Mesothelial cell of epicardium (in vitro differentiated cells): ENCODE measurements around the gene RAB20. TPM values are rescaled to one million over a fixed set of nuclear protein-coding genes. Genes with fewer than 3 reads are reported as not detected.

Source experiments
- DNase-seq, 2 experiments: peaks; one replicate each; pipeline ENCODE4 v3.0.0; 2021; ENCODE audit warnings: low spot score in 2 of 2; ENCODE audit not compliant: unreplicated experiment in 2 of 2
- H3K27ac Mint-ChIP-seq: 2 replicates; pipeline ENCODE4 v1.8.0; 2021; ENCODE audit warnings: mixed read lengths
- H3K27me3 Mint-ChIP-seq: 2 replicates; pipeline ENCODE4 v1.8.0; 2021; ENCODE audit warnings: low read depth, mixed read lengths
- H3K36me3 Mint-ChIP-seq: 2 replicates; pipeline ENCODE4 v1.8.0; 2021; ENCODE audit warnings: mixed read lengths
- H3K4me1 Mint-ChIP-seq: 2 replicates; pipeline ENCODE4 v1.8.0; 2021; ENCODE audit warnings: mixed read lengths
- H3K4me3 Mint-ChIP-seq: 2 replicates; pipeline ENCODE4 v1.8.0; 2021; ENCODE audit warnings: mild to moderate bottlenecking, moderate library complexity, mixed read lengths
- H3K9me3 Mint-ChIP-seq: 2 replicates; pipeline ENCODE4 v1.8.0; 2021; ENCODE audit warnings: mixed read lengths
- total RNA-seq: library from RNA; stranded (reverse); gene quantifications from 3 replicates; pipeline ENCODE4 v1.2.1, GENCODE V29; 2021
- TF ChIP-seq, protein P1 (sequence below): fragments of 200-600 bp; sonication (generic); IDR thresholded peaks from one replicate; pipeline ENCODE4 v1.5.0; 2021; ENCODE audit warnings: antibody characterized with exemption; ENCODE audit not compliant: unreplicated experiment

The RAB20 gene
- total RNA-seq, 1 donor from 2014 or later = 8.9 TPM

DNA sequence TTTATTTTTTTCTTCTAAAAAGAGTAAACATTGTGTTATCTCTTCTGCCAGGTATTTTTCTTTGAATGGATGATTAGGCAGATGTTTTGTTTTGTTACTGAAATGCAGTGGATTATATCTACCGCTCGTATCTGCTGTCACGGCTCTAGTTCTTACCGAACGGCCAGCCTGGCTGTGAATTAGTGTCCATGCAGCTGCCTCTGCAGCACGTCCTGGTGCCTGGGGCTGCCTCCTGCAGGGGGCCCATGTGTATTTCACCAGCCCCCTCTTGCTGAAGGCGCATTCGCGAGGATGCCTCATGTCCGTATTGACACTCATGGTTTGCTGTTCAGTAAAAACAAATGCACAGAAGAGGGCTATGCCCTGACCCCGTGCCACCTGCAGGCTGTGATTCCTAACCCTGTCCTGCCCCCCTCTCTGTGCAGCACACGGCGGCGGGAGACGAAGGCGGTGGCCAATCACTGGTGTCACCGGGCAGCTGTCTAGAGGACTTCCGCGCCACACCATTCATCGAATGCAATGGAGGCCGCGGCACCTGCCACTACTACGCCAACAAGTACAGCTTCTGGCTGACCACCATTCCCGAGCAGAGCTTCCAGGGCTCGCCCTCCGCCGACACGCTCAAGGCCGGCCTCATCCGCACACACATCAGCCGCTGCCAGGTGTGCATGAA, 49.9 kb downstream of the RAB20 start:
- Mint-ChIP-seq H3K27ac (no peak overlapping the region), H3K4me1 (peaks cover 3% of the 10 kb centered on the region), H3K27me3 (no peaks in the 10 kb centered on the region), H3K9me3 (no peaks in the 10 kb centered on the region), H3K36me3 (peaks cover 47% of the 10 kb centered on the region), H3K4me3 (no peak overlapping the region)
- no peak for DNase-seq
- TF ChIP-seq, protein P1, sequence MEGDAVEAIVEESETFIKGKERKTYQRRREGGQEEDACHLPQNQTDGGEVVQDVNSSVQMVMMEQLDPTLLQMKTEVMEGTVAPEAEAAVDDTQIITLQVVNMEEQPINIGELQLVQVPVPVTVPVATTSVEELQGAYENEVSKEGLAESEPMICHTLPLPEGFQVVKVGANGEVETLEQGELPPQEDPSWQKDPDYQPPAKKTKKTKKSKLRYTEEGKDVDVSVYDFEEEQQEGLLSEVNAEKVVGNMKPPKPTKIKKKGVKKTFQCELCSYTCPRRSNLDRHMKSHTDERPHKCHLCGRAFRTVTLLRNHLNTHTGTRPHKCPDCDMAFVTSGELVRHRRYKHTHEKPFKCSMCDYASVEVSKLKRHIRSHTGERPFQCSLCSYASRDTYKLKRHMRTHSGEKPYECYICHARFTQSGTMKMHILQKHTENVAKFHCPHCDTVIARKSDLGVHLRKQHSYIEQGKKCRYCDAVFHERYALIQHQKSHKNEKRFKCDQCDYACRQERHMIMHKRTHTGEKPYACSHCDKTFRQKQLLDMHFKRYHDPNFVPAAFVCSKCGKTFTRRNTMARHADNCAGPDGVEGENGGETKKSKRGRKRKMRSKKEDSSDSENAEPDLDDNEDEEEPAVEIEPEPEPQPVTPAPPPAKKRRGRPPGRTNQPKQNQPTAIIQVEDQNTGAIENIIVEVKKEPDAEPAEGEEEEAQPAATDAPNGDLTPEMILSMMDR = no peak

- Mint-ChIP-seq H3K9me3 (no peaks in the 10 kb centered on the region), H3K27ac (peak overlapping the region; percentile 61), H3K4me3 (no peak overlapping the region), H3K27me3 (no peaks in the 10 kb centered on the region), H3K4me1 (peaks cover 3% of the 10 kb centered on the region), H3K36me3 (peaks cover 60% of the 10 kb centered on the region)
- TF ChIP-seq, protein P1 = no peak
- no peak for DNase-seq
Observed at GRCh38 chr13:110509971-110510786, 51.3 kb downstream of the RAB20 start.

- H3K27ac Mint-ChIP-seq = peak overlapping the region; percentile 59
- H3K4me3 Mint-ChIP-seq = no peak overlapping the region
- no peak for DNase-seq
- peaks cover 3% of the 10 kb centered on the region for H3K4me1 Mint-ChIP-seq
- TF ChIP-seq, protein P1 = no peak
- no peaks in the 10 kb centered on the region for H3K9me3 Mint-ChIP-seq
- no peaks in the 10 kb centered on the region for H3K27me3 Mint-ChIP-seq
- H3K36me3 Mint-ChIP-seq = peaks cover 53% of the 10 kb centered on the region
Observed at GRCh38 chr13:110509478-110509926, 52.0 kb downstream of the RAB20 start.

DNA sequence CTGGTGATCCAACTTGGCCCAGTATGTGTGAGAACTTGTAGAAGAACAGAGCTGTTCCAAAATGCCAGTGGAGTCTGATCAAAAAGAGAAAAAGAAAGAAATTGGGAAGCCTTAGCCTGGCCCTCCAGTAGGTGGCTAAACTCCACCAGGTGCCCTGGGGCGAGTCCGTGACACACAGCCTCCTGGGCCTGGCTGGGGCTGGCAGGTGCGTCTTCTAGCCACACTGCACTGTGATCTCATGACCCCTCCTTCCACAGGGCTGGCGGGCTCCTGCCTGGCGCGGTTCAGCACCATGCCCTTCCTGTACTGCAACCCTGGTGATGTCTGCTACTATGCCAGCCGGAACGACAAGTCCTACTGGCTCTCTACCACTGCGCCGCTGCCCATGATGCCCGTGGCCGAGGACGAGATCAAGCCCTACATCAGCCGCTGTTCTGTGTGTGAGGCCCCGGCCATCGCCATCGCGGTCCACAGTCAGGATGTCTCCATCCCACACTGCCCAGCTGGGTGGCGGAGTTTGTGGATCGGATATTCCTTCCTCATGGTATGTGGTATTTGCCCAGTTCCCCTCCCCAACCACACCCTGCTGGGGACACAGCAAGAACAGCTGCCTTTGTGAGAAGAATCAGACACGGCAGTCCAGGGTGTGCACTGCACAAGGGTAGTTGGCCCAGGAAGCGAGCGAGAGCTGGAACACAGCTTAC, 53.7 kb downstream of the RAB20 start:
- TF ChIP-seq, protein P1 = no peak
- Mint-ChIP-seq H3K4me3 (no peak overlapping the region), H3K9me3 (no peaks in the 10 kb centered on the region), H3K27ac (no peak overlapping the region), H3K27me3 (no peaks in the 10 kb centered on the region), H3K4me1 (peaks cover 3% of the 10 kb centered on the region), H3K36me3 (peaks cover 42% of the 10 kb centered on the region)
- no peak for DNase-seq

DNA sequence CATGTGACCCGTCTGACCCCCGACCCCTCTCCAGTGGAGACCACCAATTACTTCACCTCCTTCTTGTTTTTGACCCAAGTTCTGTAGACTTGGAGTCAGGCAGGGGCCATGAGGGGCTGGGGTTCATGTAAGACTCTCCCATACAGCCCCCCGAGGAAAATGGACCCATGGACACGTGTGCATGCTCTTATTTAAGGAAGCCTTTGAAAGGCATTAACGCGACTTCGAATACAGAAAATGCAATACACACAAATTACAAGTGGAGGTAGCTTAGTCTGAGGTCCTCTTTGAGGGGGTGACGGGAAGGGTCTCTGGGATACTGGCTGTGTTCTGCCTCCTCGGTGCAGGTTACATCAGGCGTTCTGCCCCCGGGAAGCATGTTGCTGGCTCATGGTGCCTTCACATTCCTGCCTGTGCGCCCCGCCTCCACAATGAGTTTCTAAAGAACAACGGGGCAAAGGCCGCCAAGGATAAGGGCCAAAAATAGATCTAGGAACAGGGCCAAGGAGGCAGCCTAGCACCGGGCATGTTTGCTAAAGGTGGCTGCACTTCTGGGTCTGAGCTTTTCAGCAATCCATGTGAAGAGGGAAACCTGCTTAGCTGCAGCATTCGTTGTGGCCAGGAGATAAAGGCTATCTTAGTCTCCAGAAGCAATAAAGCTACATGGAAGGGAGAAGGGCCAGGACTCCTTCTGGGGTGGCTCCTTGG, 54.5 kb downstream of the RAB20 start:
- Mint-ChIP-seq H3K9me3 (no peaks in the 10 kb centered on the region), H3K4me1 (peaks cover 3% of the 10 kb centered on the region), H3K27me3 (no peaks in the 10 kb centered on the region), H3K27ac (no peak overlapping the region), H3K36me3 (peaks cover 46% of the 10 kb centered on the region), H3K4me3 (no peak overlapping the region)
- TF ChIP-seq, protein P1 = no peak
- DNase-seq = no peak
